Activated T-helper 1 cell treated with Interleukin-2 at 50 U/mL for 16 hours (primary cell): ENCODE data around the gene ELL.

Experiments used
- DNase-seq: peaks from one replicate; pipeline ENCODE4 v3.0.0-alpha.2; 2020; ENCODE audit warnings: low read depth

ELL gene

DNA sequence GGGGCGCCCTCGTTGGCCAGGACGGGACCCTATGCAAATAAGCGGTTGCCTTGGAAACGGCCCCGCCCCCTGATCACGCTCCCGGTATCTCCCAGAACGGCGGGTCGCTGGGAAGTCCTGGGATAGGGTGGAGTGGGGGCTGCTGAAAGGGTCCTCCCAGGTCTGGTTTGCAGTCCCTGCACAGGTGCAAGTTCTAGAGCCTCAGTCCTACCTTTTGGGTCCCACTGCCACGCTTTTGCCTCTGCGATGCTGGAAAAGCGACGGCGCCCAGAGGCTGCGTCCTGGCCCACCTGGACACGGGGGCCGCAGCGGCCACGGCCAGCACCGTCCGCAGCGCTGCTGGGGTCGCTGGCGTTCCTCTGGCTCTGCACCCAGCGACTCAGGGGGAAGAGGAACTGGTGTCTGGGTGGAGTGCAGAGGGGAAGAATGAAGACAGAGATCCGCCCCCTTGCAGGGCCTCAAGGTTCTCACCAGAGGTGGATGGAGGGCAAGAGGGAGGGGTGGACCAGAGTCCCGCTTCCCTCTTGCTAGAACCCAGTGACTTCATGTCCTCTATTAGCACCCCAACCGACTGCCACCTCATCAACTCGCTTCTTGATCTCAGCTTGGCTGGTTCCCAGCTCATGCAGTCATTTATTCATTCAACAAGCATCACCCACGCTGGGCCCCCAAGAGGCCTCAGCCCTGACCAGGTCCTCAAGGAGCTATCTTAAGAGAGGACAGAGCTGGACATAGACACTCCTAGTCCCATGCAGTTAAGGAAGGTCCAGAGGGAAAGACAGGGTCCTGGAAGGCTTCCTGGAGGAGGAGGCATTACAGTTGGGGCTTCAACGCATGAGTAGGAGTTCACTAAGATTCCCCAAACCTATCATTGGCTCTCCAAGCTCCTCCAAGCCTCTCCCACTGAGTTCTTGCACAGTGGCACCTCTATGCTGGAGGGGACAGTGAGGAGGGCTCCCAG lies 124.3 kb downstream of the ELL start, which contains the start of gene LRRC25:
TSS of gene LRRC25 (minus strand) at position 381 of the 961 bp plus-strand sequence. CDS start 659 bp downstream, outside the sequence.
- no peak for DNase-seq

GRCh38 chr19:18396471-18397241 lies 125.2 kb downstream of the ELL start:
- DNase-seq, result no peak

- DNase-seq, result no peak
Observed at GRCh38 chr19:18393836-18394235, 128.0 kb downstream of the ELL start.

DNA sequence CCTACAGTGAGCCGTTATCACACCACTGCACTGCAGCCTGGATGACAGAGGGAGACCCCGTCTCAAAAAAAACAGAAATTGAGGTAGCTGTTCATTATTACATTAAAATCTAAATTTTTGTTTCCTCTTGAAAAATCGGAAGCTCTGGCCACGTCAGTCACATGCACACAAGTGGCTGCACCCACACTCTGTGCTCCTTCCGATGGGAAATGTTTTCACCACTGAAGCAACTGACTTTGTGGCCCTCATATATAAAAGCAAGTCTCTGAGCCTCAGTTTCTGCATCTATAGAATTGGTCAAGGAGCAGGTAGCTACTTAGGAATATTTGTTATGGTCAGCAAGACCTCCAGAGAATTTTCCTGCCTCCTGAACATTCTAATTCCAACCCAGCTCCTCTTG lies 128.9 kb downstream of the ELL start:
- no peak for DNase-seq
